Thoracic aorta (tissue), 2 donors: Measurements from ENCODE around the gene NRG2. TPM values are rescaled to one million over a fixed set of nuclear protein-coding genes. Genes with fewer than 3 reads are reported as not detected.

Experiments
- ATAC-seq: fragments of 150-250 bp; one replicate; pipeline ENCODE4 v1.8.0; 2017; ENCODE audit warnings: low read depth; ENCODE audit not compliant: insufficient number of reproducible peaks, low FRiP score
- DNase-seq: peaks from one replicate; pipeline ENCODE4 v3.0.0-alpha.2; 2020; ENCODE audit warnings: low spot score
- H3K27ac ChIP-seq, 2 donors: fragments of 200-600 bp; sonication (generic); 1 replicate in 1 of 2; 2 replicates in 1 of 2; pipeline ENCODE4 v1.5.1; 2016; ENCODE audit warnings: mild to moderate bottlenecking in 2 of 2, moderate library complexity in 2 of 2
- H3K27me3 ChIP-seq: fragments of 200-600 bp; sonication (generic); replicated peaks from 2 replicates; pipeline ENCODE4 v1.6.0; 2016; ENCODE audit warnings: mild to moderate bottlenecking; ENCODE audit not compliant: insufficient read depth
- H3K36me3 ChIP-seq: fragments of 200-600 bp; sonication (generic); one replicate; pipeline ENCODE4 v1.5.1; 2016
- H3K4me1 ChIP-seq, 2 donors: fragments of 200-600 bp; sonication (generic); 1 replicate in 1 of 2; 2 replicates in 1 of 2; pipeline versions ENCODE4 v1.5.1 to v1.6.0; 2016; ENCODE audit warnings: low read depth in 2 of 2, mild to moderate bottlenecking in 1 of 2; ENCODE audit not compliant: control insufficient read depth in 1 of 2
- H3K4me3 ChIP-seq: fragments of 200-600 bp; sonication (generic); 2 replicates; pipeline ENCODE4 v1.5.1; 2016; ENCODE audit warnings: mild to moderate bottlenecking
- H3K9me3 ChIP-seq: fragments of 200-600 bp; sonication (generic); 2 replicates; pipeline ENCODE4 v1.5.1; 2016
- CTCF ChIP-seq: fragments of 200-600 bp; sonication (generic); IDR thresholded peaks from one replicate; pipeline ENCODE4 v1.5.1; 2019; ENCODE audit warnings: antibody characterized with exemption
- total RNA-seq, 2 donors: library from RNA; depleted of rRNA; stranded (reverse); fragments of >200 nt; gene quantifications; one replicate each; pipeline versions ENCODE4 v1.1.0 to v1.2.3, GENCODE V29; 2016

NRG2 gene
- total RNA-seq, 2 donors from 2014 or later = 2.3 to 6.9 TPM

DNA sequence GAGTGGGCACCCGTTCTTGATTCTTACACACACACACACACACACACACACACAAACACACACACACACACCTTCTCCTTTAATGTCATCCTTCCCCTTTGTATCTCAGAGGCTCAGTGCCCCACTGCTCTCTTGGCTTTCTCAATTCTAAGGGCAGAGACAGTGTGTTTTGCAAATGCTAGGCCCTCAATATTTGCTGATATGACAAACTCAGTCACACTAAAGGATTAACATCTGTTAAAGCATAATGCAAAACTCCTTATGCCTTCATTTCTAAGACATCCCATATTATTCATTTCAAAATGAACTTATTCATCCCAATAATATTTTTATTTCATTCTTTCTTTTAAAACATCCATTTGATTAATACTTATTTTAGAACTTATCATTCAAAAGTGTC lies 8.9 kb upstream of the NRG2 start:
- H3K36me3 ChIP-seq = no peaks in the 10 kb centered on the region
- no peak overlapping the region for H3K27ac ChIP-seq
- no peaks in the 10 kb centered on the region for H3K9me3 ChIP-seq
- ATAC-seq (no peak), DNase-seq (no peak)
- no peak for TF ChIP-seq CTCF
- H3K4me1 ChIP-seq = peaks cover 4 to 13% of the 10 kb centered on the region in 2 donors
- no peak overlapping the region for H3K4me3 ChIP-seq
- no peaks in the 10 kb centered on the region for H3K27me3 ChIP-seq

DNA sequence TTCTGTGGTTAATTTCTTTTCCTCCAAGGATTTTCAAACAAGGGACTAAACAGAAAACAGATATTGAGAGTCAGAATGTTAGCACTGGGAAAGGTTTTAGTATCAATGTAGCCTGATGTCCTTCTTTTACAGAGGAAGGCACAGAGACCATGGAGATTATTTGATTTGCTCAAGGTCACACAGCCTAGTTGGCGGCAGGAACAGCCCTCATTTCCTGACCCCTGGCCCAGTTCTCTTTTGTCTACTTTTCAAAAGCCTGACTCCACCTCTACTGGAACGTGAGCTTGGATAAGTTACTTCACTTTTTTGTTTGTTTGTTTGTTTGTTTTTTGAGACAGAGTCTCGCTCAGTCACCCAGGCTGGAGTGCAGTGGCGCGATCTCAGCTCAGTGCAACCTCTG lies 6.6 kb upstream of the NRG2 start:
- DNase-seq (no peak), ATAC-seq (no peak)
- no peak for TF ChIP-seq CTCF
- Histone ChIP-seq H3K4me3 (no peak overlapping the region), H3K27ac (no peak overlapping the region), H3K36me3 (no peaks in the 10 kb centered on the region), H3K4me1 (peaks cover 4 to 7% of the 10 kb centered on the region in 2 donors), H3K27me3 (no peaks in the 10 kb centered on the region), H3K9me3 (no peaks in the 10 kb centered on the region)

DNA sequence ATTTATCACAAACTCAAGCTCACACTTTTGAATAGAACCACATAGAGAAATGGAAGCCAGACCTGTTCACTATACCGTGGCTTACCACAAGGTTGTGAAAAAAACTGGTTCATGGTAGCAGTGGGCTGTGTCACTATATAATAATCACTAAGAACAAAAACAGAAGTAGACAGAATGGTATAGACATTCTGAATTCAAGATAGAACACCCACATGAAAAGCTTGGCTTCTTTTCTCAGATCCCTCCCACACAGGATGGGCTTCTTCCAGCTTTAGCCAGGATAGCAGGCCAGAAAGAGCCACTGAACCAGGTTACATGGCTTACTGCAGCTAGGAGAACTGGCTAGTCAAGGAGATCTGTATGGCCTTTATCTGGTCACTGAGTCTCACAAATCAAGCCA lies 6.1 kb upstream of the NRG2 start:
- ATAC-seq (no peak), DNase-seq (no peak)
- H3K4me1 ChIP-seq = peaks cover 0 to 3% of the 10 kb centered on the region in 2 donors
- TF ChIP-seq CTCF = no peak
- no peak overlapping the region for H3K4me3 ChIP-seq
- H3K27me3 ChIP-seq = no peaks in the 10 kb centered on the region
- no peaks in the 10 kb centered on the region for H3K9me3 ChIP-seq
- H3K27ac ChIP-seq = no peak overlapping the region
- no peaks in the 10 kb centered on the region for H3K36me3 ChIP-seq

DNA sequence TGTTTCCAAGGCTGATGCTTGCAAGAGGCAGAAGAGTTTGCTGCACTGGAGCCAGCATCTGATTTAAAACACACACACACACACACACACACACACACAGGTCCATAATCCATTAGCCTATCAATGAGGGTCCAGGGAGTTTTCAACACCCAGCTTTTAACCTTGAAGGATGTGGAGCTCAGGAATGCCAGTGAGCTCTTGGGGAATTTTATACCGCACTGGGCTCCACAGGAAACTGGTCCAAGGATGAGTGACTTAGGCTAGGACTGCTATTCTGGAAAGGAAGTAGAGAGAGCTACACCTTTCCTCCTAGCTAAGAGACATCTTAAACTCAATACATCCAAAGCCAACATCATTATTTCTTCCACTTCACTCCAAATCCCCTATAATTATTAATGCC lies 942 bp upstream of the NRG2 start:
- Histone ChIP-seq H3K27me3 (no peaks in the 10 kb centered on the region), H3K36me3 (no peaks in the 10 kb centered on the region), H3K27ac (no peak overlapping the region), H3K4me1 (peaks cover 17 to 38% of the 10 kb centered on the region in 2 donors), H3K9me3 (no peaks in the 10 kb centered on the region), H3K4me3 (no peak overlapping the region)
- DNase-seq (no peak), ATAC-seq (no peak)
- no peak for TF ChIP-seq CTCF

DNA sequence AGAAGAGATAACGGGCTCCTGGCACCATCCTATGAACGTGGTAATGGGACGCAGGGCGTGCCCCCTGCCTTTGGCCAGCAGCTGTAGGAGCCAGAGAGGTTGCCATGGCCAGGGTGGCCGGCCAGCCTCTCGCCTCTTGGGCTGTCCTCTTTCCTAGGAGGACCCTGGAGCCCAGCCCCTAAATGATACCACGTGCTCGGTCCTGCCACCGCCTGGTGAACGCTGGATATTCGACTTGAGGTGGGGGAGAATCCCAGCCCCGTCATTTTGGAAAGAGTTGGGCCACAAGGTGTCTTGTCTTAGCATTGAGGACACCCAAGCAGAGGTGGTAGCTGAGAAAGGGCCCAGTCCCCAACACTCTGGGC lies 391 bp upstream of the NRG2 start:
- DNase-seq (no peak), ATAC-seq (no peak)
- H3K27me3 ChIP-seq = no peaks in the 10 kb centered on the region
- H3K4me3 ChIP-seq = peak overlapping the region; percentile 86
- H3K36me3 ChIP-seq = no peaks in the 10 kb centered on the region
- H3K9me3 ChIP-seq = no peaks in the 10 kb centered on the region
- TF ChIP-seq CTCF = no peak
- H3K27ac ChIP-seq = peak overlapping the region; percentile 50 to 53
- H3K4me1 ChIP-seq = peaks cover 17 to 40% of the 10 kb centered on the region in 2 donors
